Left ventricle myocardium superior (tissue), 1 donor: ENCODE measurements around the gene FOXC1. TPM values are rescaled to one million over a fixed set of nuclear protein-coding genes. Genes with fewer than 3 reads are reported as not detected.

ENCODE experiments used
- ATAC-seq: fragments of 200-7000 bp; cut with Tn5 transposase; one replicate; pipeline ENCODE4 v1.9.1; 2020; ENCODE audit warnings: mild to moderate bottlenecking, moderate library complexity
- DNase-seq: peaks from one replicate; pipeline ENCODE4 v3.0.0-alpha.2; 2020
- intact Hi-C: fragments of 100-400 bp; cut with micrococcal nuclease; formaldehyde crosslinking; loops from one replicate; pipeline ENCODE4 v1.11.0; 2022
- total RNA-seq: library from RNA; stranded (reverse); fragmentation: NEBNext Ultra II Directional; extraction: Animal tissue kit (Norgen Biotek cat#: 25700); gene quantifications from one replicate; pipeline ENCODE4 v1.2.1, GENCODE V29; 2021
- donor health status: DM: no; HTN: yes; CAD: no; lungs with severe emphysema.

FOXC1 gene
- total RNA-seq, 1 donor from 2014 or later: 2.7 TPM

DNA sequence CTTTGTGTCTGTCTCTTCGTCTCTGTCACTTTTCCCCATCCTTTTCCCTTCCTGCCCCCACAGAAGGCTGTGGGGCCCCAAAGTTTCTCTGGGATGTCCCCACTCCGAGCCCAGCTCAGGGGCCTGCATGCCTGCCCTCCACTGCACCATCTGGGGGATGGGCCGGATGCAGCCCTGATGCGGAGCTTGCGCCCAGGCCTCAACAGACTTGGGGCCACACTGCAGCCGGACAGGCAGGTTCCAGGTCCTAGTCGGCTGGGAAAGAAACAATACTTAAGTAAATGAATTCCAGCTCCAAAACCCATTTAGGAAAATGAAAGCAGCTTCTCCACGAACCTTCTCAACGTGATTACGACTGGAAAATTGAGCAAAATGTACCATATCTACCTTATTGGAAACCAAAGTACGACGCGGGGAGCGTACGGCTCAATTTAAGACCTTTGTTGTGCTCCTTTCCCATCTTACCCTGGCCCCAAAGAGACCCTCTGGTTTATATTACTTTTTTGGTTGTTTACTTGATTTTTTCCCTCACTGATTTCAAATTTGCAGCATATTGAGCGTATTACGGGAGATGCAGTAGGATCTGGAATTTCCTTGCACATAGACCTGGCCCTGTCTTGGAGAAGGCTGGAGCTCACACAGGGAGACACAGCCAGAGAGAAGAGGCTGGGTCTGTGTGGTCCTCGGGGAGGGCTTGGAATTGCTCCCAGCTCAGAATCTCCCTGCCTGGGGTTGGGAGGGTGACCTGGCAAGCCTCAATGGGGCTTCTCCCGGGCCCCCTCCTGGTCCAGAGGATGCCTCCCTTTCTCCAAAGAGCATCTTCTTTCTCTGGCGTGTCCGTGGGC, 8.0 kb downstream of the FOXC1 start:
- intact Hi-C loops: no loop called here
- DNase-seq (no peak), ATAC-seq (no peak)

DNA sequence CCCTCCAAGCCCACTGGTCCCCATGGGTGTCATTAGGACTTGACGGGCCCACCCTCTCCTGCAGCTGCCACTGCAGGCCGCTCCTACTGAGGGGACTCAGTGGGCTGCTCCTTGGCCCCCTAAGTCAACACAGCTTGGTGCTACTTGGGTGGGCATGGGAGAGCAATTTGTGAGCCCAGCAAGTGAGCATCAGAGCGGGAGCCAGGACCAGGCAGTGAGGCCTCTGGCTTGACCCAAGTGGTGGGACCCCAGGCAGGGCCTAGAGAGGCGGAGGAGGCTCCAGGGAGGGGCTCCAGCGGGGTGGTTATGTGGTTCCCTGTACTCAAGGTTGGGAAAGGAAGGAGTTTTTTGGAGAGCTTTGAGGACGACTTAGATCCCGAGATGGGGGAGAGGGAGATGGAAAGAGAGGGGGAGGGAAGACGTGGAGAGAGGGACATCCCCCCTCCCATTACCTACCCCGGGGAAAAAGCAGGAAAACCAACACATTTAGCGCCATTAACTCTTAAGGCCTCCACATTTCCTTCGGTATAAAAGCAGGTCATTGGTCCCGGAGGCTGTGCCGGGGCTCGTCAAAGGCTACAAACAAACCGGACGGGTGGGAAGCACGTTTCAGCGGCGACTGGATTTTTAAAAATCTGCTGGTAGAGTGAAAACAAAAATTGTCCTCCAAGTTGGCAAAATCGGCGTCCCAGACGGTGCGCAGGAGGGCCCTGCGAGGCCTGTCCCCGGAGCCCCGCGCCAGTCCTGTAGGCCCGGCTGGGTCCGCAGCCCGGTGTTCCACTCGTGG, 8.8 kb downstream of the FOXC1 start:
- DNase-seq (no peak), ATAC-seq (no peak)
- intact Hi-C loops: no loop called here

DNA sequence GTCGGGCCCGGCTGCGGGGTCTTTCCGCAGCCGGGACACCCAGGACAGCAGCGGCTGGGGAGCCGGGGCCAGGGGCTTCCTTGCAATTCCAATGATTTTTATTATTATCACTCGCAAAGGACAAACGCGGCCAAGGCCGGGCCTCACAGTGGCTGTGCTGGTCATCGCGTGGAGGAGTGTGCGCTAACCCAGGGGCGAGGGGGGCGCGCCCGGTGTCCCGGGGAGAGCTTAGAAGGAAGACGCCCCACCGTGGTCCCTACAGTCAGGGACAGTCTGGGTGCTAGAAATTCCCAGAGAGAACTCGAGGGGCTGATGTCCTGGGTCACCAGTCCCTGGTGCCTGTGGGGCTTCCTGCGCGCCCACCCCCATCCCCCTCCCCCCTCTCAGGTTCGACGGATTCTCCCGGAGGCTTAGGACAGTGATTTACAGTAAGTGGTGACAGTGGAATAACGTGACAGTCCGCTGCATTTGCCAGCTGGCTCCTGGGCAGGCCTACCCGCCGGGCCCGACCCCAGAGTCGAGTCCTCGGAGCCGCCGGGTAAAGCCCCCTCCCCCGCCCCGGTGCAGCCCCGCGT, 9.5 kb downstream of the FOXC1 start:
- DNase-seq (no peak), ATAC-seq (no peak)
- intact Hi-C loops: no loop called here

DNA sequence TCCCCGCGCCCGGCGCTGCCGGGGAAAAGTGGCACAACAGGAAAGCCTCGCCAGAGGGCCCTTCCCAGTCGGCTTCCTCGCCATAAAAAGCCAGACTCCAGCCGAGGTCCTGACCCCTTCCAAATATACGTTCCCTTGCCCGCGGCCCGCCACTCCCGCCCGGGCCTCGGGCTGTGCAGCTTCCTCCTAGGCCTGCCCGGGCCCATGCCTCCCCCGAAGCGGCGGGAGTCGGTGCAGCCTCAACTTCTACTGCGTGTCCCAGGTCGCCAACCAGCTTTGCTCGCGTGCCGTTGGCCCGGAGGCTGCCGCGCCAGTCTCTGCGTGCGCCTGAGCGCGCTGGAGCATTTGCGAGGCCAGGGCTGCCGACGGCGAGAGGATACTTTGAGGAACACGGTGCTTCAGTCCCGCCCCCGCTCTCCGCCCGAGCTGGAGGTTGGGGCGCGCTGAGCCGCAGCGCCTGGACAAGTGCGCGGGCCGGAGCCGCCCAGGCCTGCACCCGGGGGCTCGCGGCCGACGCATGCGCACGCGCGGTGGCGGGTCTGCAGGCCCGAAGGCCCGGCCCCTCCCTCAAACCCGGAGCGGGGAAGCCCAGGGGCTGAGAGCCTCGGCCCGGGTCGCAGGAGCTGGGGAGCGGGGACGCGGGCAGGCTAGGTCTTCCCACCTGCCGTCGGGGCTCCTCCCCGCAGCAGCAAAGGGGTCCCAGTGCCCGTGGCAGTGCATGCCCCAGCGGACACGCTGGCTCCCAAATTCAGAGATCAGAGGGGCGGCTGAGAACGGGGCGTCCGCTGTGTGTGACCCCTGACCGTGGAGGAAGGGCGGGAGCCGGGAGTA, 10.2 kb downstream of the FOXC1 start:
- DNase-seq (no peak), ATAC-seq (peak; percentile 20)
- intact Hi-C loops: no loop called here

DNA sequence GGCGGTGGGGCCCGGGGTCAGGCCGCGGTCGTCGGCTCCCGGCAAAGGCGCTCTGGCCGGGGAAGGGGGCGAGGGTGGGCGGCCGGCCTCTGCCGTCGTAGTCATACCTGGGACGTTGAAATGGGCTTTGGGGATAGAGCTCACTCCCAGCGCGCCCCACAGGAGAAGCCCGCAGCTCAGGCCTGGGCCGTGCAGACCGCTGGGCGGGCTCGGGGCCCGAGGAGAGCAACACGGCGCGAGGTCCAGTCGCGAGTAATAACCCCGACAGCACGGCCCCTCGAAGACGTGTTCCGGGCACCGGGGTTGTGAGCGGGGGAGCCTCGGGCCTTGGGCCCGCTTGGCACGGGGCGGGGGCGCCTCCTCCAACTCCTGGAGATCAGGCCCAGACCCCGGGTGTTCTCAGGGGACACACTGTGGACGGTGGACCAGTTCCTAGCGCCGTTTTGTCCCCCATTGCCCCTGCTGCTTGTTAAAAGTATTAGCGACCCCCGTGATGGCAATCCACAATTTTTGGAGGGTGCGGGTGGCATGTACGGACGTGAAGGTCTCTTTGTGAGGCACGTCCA, 10.9 kb downstream of the FOXC1 start:
- intact Hi-C loops: no loop called here
- ATAC-seq: no peak
- DNase-seq: no peak

DNA sequence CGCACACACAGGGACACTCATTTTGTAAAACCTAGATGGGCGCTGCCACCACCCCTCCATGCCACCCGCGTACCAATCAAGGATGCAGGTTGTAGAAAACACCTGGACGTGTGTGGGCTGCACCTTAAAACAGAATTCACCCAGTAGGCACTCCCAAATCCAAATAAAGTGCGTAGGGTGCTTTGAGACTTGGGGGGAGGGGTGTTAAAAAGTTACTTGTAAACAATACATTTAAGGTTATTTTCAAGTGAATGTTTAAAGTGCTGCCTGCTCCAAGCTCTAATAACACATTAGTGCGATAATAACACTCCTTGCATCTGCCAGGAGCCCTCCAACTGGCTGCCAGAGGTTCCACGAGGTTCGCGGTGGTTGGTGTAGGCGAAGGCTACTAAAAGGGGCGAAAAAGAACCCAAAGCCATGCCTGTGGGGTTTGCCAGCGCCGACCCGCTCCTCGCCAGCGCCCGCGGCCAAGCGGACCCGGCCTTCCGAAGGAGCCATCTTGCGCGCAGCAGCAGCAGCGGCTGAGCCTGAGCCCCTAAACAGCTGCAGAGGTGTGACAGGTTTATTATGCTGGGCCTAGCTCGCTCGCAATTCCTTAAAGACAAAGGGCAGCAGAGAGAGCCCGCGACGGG, 11.5 kb downstream of the FOXC1 start:
- no peak for DNase-seq
- intact Hi-C loops: no loop called here
- no peak for ATAC-seq

DNA sequence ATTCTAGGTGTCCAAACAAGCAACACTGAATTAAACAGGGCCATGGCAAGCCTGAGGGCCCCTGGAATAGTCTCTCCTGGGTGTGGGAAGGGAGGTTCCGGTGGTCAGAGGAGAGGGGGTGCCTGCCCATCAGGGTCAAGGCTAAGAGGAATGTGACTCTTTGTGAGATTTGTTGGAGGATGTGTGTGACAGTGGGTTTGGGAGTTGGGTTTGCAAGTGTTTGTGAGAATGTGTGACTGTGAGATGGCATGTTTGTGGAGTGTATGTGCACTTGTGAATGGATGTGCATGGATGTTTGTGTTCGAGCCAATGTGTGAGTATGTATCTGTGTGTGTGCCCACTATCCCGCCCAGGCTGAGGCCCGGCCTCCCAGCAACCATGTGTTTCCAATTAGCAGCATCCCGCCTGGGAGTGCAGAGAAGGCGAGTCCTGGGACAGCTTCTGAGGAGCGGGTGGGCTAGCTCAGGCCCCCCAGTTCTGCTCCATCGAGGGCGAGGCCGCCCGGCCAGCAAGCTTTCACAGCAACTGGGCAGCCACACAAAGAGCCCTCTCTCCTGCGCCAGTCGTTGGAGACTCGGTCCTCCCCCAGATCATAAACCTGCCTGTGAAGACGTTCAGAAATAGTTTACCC, 12.6 kb downstream of the FOXC1 start:
- no peak for DNase-seq
- intact Hi-C loops: no loop called here
- ATAC-seq: no peak

DNA sequence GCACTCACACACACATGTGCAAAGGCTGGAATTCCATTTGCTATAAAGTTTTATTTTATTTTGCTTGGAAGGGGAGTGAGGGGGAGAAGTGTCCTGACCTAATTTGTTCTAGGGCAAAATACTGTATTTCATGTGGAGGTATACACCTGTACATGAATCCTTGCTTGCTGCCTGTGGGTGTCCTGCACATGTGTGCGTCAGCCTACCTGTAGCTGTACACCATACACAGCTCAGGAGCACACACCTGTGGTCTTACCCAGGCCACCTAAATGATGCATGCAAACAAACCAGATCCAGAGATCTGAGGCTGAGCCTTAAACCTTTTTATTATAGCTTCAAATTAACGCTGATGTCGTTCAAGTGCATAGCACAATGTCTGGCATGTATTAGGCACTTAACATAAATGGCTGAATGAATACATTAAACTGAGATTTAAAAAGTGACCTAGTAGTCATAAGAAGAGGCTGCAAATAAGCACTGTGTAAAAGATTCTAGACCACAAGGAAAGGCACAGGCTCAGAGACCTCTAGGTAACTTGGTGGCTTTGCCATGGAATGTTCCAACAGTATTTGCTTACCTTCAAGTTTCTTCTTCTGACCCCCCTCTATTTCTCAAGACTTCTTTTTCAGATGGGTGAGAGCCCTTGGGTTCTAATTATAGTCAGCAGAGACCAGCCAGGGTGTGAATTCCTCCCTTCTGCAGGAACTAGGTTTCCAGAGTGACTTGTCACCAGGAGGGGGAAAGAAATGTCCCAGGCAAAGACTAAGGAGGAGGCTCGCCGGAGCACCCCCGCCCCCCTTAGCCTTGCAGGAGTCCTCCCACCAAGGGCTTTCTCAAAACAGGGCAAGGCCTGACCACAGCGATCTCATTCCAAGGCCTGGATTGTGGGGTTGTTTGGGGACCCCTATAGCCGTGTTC, 13.4 kb downstream of the FOXC1 start:
- DNase-seq (no peak), ATAC-seq (no peak)
- intact Hi-C loops: no loop called here

DNA sequence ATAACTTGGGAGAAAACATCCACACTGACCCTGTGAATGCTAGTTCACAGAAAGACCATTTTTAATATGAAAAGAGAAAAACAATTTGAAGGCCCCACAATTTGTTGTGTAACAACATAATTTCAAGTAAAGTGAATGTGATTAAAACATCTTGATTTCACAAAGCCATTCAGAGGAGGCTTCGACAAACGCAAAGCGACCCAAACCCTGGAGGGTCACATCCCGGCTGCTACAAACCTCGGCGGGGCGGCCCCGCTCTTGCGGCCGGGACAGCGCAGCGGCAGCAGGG, 14.0 kb downstream of the FOXC1 start:
- ATAC-seq (no peak), DNase-seq (no peak)
- intact Hi-C loops: no loop called here

DNA sequence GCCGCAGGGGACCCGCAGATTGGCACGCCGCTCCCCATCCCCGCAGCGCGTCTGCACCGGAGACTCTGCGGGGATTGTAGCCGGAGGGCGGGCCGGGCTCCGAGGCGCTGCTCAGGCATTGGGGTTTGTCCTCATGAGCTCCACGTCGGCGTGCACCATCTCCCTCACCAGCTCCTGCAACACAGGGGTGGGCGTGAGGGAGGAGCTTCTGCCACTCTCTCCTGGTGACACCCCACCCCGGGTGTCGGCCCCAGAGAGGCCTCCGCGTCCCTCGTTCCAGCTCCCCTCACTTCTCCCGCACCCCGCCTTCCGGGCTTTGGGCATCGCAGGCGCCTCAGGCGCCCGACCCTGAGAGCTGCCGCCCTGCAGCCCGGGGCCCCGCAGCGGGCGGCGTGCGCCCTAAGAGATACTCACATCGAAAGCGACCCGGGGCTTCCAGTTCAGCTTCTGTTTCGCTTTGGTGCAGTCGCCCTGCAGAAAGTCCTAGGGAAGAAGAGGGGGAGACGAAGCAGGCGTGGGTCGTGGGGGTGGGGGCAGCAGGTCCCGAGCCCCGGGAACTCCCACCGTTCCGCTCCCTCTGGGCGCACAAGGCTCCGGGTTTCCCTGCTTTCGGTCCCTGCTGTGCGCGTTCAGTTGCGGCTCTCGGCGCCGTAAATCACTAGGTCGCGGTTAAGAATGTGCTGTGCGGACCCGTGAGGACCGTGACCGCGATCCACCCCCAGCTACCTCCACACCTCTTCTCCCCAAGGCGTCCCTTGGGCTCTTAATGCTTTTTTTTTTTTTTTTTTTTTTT, 14.5 kb downstream of the FOXC1 start:
- intact Hi-C loops: no loop called here
- DNase-seq: no peak
- ATAC-seq: peak; percentile 46

DNA sequence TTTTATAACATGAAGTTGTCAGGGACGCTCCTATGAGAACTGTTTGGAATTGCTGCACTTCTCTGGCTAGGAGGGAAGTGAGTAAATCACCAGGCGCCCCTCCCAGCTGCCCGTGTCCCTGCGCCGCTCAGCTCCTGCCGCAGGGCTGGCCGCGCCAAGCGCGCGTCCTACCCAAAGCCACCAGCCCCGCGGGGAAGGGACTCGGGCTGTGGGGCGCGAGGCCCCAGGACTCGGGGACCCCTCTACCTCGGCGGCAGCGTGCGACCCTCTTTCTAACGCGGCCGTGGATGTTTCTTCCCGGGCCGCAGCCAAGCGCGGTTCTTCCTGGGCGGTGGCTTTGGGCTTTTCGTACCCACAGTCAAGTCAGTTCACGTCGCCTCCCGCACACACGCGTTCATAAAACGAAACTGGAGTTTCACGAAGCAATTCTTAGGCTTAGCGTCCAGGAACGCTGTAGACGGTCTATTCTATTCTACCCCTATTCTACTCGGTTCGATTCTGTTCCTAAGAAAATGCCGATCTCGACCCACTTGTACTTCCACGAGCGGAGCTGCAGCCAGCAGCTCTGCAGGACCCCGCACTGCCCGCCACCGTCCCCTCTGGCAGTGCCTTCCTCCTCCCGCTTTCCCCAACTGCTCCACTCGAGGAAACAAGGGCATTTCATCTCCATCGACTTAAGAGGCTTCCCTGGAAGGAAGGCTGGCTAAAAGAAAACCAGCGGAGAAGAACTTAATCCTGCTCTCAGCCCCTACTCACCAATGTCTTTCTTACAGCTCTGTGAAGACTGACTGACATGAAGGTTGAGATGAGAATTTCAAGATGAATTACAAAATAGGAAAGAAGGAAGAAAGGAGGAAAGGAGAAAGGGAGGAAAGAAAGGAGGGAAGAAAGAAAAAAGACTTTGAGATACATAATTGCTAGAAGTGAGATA, 15.4 kb downstream of the FOXC1 start:
- peak; percentile 57 for DNase-seq
- intact Hi-C loops: no loop called here
- ATAC-seq: peak; percentile 82

DNA sequence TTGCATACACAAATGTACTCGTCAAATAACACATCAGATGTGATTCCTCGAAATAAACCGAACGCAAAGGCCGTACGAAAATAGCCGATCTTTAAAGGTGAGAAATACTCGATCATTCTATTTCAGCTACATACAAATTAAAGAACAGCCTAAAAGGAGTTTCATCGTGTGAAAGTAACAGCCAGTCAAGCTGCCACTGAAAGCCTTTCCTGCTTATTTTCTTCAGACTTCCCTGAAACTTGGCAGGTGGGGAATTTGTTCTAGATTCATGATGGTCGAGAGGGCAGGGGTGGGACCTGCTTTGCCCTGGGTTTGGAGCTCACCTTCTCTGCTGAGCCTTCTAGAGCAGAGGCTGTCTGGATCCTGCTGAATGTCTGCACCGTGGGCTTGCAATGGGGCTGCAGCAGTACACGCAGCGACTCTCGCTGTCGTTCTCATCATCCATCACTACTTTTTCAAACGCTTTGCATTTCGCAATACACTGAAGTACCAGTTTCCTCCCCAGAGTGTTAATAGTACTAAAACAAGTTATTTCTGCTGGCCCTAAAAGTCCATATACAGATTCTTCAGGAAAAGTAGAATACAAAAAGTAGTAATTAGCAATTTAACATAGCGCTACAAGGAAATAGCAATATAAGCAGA, 16.2 kb downstream of the FOXC1 start:
- DNase-seq: no peak
- intact Hi-C loops: no loop called here
- no peak for ATAC-seq

DNA sequence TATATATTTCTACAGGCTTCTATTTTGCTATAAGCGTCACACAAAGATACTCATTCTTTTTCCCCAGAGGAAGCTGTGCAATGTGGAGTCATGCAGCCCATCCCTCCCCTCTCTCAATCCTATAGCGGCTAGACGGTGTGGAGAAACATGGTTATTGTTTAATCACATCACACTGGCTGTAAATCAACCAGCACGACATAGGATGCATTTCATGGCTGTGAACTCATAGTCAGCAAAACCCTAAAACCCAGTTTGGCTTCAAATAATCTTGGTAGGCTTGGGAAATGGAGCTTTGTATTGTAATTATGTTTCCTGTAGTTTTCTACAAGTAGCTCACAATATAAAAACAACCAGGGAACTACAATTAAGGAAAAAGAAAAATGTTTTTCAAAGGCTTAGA, 16.8 kb downstream of the FOXC1 start:
- no peak for ATAC-seq
- DNase-seq: no peak
- intact Hi-C loops: no loop called here

DNA sequence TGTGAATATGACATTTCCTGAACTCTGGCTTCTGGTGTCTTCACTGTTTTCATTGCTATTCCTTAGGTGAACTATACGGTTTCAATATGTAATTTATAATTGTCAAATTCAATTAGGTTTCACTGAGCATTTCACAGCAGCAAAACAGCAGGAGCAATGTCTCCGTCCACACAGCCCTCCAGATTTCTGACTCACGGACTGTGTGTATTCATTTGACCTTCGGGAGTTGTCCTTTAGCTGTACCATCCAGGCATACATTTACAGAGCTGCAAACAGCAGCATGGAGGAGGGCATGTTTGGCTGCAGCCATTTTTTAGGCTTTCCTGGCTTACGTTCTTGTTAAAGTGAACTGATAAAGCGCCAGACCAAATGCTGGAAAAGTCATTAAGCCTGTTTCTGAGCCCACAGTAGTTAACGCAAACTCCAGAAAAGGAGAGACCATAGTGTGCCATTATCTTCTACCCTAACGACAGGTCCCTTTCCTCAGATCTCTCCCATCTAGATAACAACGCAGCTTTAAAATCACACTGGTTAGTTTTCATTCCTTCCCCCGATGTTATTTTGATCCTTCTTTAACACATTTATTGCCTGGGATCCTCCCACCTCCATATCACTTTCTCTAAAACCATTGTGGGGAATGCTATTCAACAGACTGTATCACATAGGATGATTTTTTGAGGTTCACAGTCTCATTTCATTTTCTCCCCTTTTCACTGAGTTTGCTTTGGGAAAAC, 18.3 kb downstream of the FOXC1 start:
- DNase-seq: no peak
- no peak for ATAC-seq
- intact Hi-C loops: no loop called here

DNA sequence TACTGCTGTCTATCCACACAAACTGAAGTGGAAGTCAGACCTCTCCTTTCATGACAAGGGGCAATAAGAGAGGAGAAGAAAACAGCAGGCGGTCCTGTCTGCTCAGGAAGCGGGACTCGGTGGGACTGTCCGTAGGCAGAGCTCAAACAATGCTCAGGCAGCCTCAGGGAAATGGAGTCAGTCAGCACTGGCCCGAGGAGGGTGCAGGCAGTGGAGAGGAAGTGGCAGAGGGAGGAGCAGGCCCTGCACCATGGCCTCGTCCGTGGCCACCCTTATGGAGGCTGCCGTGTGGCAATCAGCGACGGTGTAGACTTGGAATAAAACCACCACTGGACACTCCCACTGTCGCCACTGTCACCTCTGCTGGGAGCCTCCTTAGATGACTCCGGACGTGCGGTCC, 19.6 kb downstream of the FOXC1 start:
- DNase-seq (no peak), ATAC-seq (no peak)
- intact Hi-C loops: no loop called here
